ENCODE results near the gene RBMS3. TPM values are rescaled to one million over a fixed set of nuclear protein-coding genes. Genes with fewer than 3 reads are reported as not detected.
"Not testable (repeated sequence)": the region's sequence is repeated elsewhere in the genome, so short reads cannot be mapped to it uniquely, and the experiment has no call there.

Gene RBMS3
- total RNA-seq, 1 donor from 2014 or later: 24.6 TPM

DNA sequence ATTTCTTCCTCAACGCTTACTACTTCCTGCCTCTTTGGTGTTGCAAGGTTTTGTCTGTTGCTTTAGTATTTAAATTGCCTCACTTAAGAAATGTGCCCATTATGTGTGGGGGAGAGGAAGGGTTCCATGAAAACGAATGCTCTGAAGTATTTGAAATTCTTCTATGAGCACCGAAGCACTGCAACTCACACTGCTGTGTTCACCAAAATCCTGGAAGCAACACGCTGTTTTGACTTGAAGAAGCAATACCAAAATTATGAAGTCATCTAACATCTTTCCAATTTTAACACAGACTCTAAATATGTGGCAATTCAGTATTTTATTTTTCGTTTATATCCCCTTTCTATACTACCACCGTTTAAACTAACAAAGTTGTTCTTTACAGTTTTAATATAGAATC, 101.5 kb downstream of the RBMS3 start:
- no peak for DNase-seq (ENCODE audit: low read depth in 2 of 2)

DNA sequence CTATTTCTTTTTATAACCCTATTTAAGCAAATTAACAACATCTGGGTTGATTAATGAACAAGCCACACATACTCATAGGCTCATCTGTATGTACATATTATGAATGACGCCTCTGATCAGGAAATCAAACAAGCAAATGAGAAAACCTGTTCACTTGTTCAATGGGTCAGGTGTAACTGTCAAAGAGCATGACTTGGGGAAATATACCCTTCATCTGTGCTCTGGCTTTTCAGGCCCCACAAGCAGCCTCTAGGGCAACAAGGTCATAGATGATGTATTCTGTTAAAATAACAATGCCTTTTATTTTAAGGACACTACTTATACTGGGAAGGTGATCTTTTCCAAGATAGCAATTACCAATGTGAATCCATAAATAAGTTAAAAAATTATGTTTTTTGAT, 102.0 kb downstream of the RBMS3 start:
- DNase-seq (ENCODE audit: low read depth in 2 of 2): no peak

DNA sequence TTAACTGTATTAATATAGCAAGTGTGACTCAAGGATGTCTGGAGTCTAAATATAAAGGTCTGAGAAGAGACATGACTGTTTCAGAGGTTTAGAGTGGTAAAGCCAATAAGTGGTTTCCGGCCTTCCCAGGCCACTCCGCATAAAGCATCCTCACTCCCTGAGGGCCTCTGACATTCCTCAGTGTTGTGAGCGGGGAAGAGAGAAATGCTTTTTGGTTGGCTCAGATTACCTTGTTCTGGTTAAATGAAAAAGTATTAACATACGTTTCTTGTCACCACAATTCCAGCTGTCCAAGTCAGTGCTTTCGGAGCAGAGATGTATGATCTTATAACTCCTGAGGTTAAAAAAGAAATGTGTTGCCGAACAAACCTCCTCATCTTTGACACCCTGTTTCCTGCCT, 103.8 kb downstream of the RBMS3 start:
- no peak for DNase-seq (ENCODE audit: low read depth in 2 of 2)

DNA sequence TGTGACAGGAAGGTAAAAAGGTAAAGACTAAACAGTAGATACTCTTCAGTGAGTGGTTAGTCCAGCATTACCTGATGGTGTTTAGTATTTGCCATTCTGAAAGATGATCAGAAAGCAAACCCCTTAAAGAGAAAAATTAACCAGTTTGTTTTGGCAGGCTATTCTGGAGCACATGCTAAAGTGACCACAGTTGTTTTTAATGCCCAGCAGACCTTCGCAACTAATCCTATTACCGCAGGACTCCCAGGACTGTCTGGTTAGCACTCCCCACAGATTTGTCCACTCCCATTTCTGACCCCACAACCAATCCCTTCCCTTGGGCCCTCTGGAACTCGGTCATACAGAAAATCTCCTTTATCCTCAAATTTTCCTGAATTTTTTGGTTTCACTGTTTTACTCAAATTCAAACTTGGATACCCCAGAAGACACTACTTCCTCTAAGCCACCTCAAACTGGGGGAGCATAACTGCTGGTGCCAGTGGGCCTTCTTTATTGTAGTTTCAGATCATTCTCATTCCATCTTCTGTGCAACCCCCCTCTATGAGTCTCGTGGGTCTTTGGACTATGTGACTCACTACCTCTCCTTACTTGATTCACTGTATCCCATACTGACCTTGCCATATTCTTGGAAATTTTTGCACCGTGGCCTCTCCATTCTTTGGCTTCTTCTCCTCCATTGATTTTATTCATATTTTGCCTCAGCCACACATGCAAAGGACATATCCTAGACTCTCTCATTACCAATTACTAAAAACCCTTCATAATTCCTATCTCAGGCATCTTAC, 104.4 kb downstream of the RBMS3 start:
- DNase-seq (ENCODE audit: low read depth in 2 of 2): no peak

DNA sequence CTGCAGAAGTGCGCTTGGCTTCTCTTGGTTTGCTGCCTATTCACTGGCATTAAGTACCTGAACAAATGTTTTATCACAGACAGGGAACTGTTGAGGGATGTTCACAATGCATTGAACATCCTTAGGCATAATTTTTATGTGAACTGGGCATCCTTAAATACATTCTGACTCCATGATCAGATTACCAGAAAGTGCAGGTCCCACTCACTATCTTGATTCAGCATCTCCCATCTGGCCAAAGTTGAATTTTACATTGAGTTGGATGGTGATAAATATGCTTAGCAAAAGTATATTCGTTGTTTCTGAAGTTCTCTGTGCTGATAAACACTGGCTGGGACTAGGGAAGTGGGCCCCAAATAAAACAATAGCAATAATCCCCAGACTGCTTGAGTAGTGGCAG, 108.5 kb downstream of the RBMS3 start:
- no peak for DNase-seq (ENCODE audit: low read depth in 2 of 2)

DNA sequence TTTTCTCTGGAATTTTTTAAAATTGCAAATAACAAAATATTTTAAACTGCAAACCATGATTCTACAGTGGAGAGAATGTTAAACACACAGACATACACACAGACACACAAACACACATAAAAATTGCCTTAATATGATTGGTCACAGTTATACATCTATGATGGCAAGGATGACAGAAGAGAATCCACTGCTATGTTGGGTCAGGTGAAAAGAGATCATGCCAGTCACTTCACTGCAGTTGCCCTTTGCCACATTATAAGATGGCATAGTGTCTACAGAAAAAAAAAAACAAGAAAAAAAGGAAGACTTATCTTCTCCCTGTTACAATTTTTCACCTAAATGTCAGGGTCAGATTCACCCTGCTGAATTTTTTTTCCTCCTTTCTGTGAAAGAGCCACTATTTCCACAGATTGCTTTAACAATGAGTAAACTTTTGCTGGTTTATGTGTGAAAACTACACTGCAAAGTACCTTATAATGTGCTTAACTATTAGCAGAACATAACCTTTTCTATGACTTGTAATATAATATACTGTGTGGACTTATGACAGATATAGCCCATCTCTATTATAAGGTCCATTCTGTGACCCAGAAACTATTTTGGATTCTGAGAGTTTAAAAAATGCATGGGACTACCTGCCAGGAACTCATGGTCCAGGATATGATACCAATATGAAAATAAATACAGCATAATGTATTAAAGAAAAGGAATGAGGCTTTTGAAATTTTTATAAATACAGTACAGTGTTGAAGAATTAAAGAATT, 111.9 kb downstream of the RBMS3 start:
- no peak for DNase-seq (ENCODE audit: low read depth in 2 of 2)

DNA sequence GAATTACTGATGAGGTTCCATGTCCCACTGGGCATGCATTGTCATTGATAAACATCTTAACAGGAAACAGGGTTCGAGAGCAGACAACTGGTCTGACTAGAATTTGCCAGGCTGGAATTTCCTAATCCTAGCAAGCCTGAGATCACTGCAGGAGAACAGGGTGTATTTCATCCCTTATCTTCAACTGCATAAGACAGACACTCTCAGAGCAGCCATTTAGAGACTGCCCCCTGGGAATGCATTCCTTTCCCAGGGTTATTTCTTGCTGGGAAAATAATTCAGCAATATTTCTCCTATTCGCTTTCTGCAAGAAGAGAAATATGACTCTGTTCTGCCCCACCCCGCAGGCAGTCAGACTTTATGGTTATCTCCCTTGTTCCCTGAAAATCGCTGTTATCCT, 113.1 kb downstream of the RBMS3 start:
- not testable (repeated sequence) for DNase-seq (ENCODE audit: low read depth in 2 of 2)

DNA sequence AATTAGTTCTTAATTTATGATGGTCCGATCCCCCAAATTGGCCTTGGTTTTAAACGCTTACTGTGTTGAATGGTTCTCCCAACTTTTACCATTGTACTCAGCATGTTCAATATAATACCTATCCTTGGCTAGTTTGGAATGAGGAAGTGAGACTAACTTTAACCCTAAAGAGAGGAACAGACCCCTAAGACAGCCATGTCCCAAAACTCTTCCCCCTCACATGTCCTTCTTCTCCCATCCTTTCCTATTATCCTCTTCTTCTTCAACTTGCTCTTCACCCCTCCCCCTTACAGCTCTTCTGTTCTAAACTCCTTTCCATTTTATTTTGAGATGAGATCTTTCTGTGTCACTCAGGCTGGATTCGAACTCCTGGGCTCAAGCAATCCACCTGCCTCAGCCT, 116.5 kb downstream of the RBMS3 start:
- no peak for DNase-seq (ENCODE audit: low read depth in 2 of 2)

DNA sequence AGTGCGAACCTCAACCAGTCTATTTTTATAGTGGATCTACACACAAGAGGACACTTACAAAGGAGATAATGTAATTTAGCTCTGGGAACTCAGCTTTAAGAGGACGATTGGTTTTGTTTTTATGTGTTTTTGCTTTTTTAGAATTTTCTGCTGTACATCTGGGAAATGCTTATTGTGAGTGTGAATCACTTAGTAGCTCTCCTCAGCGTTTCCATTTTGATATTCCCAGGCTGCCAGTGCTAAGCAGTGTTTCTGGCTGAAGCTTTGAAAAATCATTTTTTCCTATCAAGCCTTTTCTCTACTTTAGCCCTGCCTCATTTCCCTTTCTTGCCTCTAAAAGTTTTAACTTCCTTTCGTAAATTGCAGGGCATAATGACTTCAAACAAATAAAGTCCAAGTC, 117.9 kb downstream of the RBMS3 start:
- DNase-seq (ENCODE audit: low read depth in 2 of 2): no peak

DNA sequence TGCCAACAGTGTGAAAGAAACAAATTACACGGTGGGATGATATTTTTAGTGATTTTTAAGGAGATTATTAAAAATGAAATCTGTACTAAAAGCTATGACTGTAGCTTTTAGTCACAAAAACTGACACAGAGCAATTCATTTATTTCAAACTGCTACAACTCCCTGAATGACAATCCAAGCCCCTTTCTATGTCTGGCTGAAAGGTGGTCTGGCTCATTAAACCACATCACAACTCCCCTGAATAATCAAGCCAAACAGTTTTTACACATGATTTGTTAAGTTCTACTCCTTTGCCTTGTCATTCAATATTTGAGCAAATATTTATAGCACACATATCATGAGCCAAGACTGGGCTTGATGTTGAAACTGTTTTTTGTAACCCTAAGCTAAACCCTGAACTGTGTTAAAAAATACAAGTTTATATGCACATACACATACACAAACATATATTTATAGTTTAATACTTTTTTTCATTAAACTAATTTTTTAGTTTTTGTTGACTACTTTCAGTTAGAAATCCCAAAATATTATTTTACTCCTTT, 125.5 kb downstream of the RBMS3 start:
- DNase-seq (ENCODE audit: low read depth in 2 of 2): no peak

DNA sequence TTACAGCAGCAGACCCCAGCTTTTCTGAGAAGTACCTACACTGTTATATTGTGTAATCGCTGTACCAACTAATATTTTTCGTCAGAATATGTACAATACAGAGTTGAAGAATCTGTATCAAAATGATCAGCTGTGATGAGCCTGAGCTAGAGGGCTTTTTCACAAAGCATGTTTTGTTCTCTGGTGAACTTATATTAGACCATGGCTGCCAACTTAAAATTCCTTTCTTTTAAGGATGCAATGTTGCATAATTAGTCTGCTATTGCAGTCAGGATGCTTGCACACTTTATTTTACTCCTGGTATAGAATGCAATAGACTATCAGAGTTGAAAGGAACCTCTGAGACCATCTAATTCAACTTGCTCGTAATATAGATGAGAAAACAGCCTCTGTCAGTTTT, 127.8 kb downstream of the RBMS3 start:
- no peak for DNase-seq (ENCODE audit: low read depth in 2 of 2)

DNA sequence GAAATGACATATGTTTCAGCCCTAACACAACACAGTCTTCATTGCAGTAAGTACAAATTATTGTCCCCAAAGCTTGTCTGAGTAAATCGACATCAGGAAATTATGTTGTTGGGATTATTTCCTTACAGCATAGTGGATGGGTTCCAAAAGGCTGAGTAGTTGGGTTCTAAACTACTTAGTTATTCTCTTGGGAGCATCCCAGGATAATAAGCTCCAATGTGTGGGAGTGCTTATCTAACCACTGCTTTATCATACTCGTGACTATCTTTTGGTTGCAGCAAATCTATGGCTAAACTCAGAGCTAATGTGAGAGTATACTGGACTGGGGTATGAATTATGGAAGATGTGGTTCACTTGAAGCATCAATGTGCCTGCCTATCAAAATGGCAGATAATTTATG, 128.5 kb downstream of the RBMS3 start:
- DNase-seq (ENCODE audit: low read depth in 2 of 2): no peak

DNA sequence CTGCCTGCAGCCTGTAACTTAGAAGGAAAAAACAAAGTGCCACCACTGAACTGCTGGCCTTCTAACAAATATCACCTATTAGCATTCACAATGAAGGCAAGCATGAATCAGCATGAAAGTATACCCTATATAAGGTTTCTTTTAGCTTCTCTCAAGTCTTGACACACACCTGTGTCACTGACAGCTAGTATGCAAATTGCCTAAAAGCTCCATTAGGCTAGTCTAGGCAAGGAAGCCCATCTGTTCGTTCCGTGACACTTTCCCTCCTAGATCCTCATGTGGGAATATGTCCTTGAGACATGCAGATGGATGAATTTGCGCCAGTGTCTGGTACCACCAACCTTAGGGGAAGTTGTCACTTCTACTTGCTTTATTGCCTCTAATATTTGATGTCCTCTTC, 129.3 kb downstream of the RBMS3 start:
- DNase-seq (ENCODE audit: low read depth in 2 of 2): no peak

DNA sequence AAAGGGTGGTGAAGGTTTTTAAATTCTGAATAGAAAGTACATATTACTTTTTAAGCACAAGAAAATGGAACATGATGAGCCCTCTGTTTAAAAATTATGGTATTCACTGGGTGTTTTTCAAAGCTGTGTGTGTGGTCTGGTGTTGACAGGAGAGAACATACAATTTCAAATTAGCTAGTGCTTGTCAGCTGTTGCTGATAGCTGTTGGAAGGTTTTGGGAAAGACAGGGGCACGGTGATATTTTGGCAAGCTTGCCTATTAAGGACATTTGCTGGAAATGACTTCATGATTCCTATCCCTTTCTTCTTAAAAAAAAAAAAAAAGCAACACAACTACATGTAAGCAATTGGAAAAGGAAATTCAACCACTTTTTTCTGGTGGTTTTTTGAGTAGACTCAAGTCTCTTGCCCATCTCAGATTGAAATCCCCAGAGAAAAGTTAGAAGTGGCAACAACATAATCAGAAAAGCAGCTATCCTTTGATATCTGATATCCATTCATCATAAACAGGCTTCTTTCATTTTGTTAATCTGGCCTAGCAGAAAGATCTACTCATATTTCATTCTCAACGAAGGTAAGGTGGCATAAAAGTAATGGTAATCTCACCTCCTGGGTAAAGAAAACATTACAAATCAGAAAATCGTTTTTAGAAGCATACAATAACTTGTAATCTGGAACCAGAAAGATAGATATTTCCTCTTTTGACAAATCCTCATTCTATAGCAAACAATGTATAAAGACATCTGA, 130.0 kb downstream of the RBMS3 start:
- DNase-seq (ENCODE audit: low read depth in 2 of 2): no peak

DNA sequence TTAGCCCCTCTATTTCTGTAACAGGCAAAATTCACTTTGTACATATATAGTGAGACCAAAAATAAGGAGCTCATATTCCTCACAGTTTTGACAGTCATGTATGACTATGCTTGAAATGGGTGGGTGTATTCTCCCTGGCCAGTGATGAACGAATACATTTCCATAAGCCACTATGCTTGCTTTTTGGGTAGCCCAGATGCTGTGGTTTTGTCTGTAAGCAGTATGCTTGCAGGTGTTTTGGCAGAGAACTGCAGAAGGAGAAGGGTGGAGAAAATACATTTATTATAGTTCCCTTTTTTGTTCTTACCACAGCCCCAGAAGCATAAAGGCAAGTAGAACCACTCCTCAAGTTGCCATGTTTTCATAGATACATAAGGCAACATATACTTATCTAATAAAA, 131.2 kb downstream of the RBMS3 start:
- no peak for DNase-seq (ENCODE audit: low read depth in 2 of 2)

DNA sequence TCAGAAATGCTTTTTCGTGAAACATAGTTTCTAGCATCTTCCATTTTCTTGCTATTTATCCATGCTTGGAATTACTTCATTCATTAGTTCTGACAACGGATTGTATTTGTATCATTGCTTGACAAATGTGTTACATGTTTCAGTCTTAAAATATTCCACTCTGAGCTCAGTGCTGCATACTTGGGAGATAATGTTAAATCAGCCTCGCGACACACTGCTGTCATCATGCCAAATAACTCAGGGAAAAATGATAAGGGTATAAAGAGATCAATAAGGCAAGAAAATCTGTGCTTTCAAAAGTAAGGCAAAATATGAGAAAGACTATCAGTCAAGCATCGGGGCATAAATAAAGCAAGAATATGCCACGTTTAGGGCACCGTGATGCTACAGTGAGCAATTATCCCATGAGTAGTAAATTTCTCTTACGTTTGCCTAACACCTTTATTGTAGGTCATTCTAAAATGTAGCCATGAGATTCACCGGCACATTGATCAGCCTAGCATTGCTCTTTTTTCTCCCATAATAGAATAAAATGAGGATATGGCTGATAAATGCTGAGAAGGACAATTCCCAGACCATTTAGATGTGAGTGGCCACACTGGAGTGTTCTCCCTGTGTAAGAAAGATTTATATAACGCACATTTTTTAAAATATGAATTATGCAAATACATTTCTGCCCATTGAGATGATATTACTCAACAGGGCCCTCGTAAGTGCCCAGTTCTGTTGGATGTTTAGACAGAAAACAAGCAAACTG, 133.8 kb downstream of the RBMS3 start:
- DNase-seq (ENCODE audit: low read depth in 2 of 2): no peak

DNA sequence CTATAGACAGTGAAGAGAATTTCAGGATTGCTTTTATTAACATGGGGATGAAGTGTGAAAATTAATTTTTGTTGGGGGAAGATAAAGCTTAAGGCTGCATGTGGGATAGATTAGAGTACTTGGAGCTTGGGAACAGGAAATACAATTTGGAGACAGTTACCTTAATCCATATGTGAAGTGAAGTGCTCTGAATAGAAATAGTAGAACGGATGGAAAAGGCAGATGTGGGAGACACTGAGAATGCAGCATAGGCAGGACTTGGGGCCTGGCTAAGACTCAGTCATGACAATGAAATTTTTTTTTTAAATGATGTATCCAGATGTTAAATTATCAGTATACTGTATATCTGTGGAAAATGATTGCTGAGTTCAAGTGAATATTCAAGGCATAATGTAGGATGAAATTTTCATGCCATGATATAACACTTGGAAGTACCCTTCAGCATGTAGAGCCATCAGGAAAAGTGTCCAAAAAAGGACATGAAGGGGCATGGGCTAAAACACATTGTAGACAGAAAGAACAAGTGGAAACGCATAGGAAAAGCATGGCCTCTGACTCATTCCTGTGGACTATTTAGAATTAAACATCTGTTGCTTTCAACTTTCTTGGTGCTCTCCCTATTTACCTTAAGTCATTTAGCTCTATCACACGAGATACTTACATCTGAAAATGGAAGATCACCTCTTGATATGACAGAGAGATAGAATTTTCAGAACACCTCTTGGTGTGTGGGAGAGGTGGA, 134.8 kb downstream of the RBMS3 start:
- DNase-seq (ENCODE audit: low read depth in 2 of 2): peak in 1 of 2 donors; percentile 10

DNA sequence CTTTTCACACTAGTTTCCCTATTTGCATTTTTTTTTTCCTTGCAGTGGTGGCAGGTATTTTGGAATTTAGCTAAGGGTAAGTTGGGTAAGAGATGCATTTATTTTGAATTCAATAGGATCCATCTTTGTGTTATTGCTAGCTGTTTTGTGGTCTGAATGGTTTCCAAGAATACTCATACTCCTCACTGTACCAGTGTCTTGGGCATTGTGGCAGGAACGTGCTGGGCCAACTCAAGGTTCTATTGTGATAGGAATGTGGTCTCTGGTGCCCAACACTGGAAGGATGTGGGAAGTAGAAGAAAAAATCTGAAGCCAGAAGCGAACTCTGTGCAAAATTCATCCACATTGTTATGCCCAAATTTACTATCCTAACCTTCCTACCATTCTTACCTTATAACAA, 135.6 kb downstream of the RBMS3 start:
- no peak for DNase-seq (ENCODE audit: low read depth in 2 of 2)

DNA sequence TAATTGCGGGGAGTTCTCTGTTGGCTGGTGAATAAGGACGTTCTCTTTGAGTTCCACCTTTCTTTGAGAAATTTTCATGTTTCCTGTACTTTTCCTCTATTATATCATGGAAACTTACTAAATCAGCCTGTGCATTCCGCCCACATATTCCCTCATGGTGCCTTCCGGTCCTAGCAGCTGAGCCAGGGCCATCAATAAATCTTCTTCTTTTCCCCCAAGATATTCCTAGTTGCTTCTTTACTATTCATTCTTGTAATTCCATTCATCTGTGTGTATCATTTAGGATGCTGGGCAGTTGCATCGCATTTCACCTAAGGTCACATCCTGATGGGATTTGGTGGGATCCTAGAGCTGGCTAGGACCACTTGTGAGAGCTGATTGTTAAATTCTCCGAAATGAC, 139.2 kb downstream of the RBMS3 start:
- no peak for DNase-seq (ENCODE audit: low read depth in 2 of 2)

DNA sequence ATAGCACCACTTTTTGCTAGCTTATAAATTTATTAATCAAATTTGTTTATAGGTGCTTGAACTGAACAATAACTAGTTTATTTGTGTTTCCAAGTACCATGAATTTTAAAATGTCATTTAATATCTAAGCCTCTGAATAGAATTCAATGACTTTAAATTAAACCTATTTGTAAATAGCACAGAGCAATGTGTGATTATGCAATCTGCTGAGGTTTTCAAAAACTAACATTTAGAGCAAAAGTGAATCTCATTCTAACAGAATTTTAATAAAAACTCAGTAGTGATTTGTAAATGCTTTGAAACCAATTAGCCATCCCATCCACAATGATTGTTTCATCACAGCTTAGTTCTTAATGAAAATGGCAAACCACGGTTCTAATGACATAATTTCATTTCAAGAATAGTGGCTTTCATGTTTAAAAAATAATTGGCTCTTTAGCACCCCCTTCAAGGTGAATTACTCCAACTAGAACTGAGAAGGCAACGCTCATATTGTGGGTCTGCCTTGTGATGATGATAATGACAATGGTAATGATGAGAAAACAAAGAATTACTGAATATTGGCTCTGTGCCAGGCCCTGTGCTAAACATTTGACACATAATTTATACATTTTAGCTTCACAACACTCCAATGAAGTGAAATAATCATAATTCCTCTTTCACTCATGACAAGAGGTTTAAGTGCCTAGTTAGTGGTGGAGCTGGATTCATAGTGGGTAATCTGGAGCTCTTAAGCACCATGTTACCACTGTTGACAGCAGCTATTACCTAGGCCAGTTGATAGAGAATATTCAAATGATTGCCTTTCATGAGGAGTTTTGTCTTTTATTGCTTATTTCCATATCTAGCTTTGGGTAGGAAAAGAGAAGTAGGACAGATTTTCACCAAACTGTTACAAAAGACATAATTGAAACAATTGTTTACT, 145.7 kb downstream of the RBMS3 start:
- DNase-seq (ENCODE audit: low read depth in 2 of 2): no peak
